ENCODE results near the gene EDIL3.

EDIL3 gene

GRCh38 chr5:84274585-84275468 lies 109.9 kb downstream of the EDIL3 start:
- H3K4me3 ChIP-seq (ENCODE audit: low read depth, low read length) = no peak overlapping the region
- TF ChIP-seq, protein P1, sequence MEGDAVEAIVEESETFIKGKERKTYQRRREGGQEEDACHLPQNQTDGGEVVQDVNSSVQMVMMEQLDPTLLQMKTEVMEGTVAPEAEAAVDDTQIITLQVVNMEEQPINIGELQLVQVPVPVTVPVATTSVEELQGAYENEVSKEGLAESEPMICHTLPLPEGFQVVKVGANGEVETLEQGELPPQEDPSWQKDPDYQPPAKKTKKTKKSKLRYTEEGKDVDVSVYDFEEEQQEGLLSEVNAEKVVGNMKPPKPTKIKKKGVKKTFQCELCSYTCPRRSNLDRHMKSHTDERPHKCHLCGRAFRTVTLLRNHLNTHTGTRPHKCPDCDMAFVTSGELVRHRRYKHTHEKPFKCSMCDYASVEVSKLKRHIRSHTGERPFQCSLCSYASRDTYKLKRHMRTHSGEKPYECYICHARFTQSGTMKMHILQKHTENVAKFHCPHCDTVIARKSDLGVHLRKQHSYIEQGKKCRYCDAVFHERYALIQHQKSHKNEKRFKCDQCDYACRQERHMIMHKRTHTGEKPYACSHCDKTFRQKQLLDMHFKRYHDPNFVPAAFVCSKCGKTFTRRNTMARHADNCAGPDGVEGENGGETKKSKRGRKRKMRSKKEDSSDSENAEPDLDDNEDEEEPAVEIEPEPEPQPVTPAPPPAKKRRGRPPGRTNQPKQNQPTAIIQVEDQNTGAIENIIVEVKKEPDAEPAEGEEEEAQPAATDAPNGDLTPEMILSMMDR (IDR thresholded peaks at IDR 0.05; ENCODE audit: low read depth, low read length) = peak; percentile 40; the same call in 1 of the 2 replicates

DNA sequence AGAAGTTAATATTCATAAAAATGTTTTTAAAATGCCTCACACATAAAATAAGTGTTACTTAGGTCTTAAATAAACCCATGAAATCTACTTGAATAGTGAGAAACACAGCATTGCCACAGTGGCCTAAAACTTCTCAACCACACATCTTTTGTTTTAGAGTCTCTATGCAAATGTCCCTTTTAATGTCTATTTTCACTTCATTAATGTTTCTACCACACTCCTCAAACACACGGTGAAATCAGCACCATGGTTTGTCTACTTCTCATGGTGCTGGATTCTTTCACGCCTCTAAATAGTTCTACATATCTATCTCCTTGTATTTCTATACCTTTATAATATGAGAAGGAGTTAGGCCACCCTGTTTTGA lies 111.2 kb downstream of the EDIL3 start:
- H3K4me3 ChIP-seq (ENCODE audit: low read depth, low read length) = no peak overlapping the region
- TF ChIP-seq, protein P1 (IDR thresholded peaks at IDR 0.05; ENCODE audit: low read depth, low read length) = no peak

- no peak overlapping the region for H3K4me3 ChIP-seq (ENCODE audit: low read depth, low read length)
- TF ChIP-seq, protein P1 (IDR thresholded peaks at IDR 0.05; ENCODE audit: low read depth, low read length) = no peak
Measured at GRCh38 chr5:84272771-84273516, 111.7 kb downstream of the EDIL3 start.

DNA sequence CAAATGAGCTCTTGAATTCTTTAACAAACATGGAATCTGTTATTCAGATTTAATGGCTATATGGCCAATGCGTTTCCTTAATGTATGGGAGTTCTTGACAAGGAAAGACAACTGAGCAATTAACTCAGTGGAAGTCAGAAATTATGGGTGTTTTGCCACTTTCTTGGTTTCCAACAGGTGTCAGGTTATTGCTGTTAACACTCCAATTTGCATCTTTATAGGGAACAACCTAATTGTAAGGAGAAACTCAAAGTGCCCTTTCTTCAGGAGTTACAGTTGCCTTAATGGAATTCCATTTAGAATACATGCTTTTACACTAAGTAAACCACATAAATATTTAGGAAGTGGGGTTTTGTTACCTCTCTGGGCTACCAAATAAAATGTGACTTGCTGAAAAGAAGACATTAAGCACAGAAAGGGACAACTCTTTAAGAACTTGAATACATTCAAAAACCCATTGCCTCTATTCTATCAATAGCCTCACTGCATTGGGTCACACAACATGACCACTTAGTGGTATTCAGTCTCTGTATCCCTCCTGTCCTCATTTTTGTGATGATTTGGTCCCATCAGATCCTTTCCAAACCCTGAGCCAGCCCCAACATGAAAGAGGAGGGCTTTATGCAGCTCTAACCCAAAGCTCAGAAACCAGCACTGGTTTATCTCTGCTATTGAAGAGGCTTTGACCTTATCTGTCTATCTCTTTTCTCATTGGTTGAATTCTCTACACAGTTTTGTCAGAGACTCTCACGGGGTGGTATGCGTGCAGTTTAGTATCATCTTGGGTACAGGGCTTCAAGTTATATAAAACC lies 118.7 kb downstream of the EDIL3 start:
- TF ChIP-seq, protein P1 (IDR thresholded peaks at IDR 0.05; ENCODE audit: low read depth, low read length) = no peak
- H3K4me3 ChIP-seq (ENCODE audit: low read depth, low read length) = no peak overlapping the region

GRCh38 chr5:84265130-84265529 lies 119.5 kb downstream of the EDIL3 start:
- no peak overlapping the region for H3K4me3 ChIP-seq (ENCODE audit: low read depth, low read length)

GRCh38 chr5:84260939-84261338 lies 123.7 kb downstream of the EDIL3 start:
- TF ChIP-seq, protein P1 (IDR thresholded peaks at IDR 0.05; ENCODE audit: low read depth, low read length) = no peak
- H3K4me3 ChIP-seq (ENCODE audit: low read depth, low read length) = no peak overlapping the region

More at GRCh38 chr5:84265130-84265529, 119.5 kb downstream of the EDIL3 start:
- TF ChIP-seq, protein P1 (IDR thresholded peaks at IDR 0.05; ENCODE audit: low read depth, low read length) = no peak

Measured in WI38 (cell line).